ENCODE data around the gene ZNF446. TPM values are rescaled to one million over a fixed set of nuclear protein-coding genes. Genes with fewer than 3 reads are reported as not detected.

ZNF446 gene
- total and polyA plus RNA-seq, 8 donors, result 4.6 to 26.1 (median 8.1) TPM

- intact Hi-C loops (cut with DNase I; ENCODE audit: low total_unique reads), result no loop called here
- 88 to 94% (median 91%) methylated on average over 14 of the region's 14 CpGs for WGBS, 5 donors
- Histone ChIP-seq H3K27ac (no peak overlapping the region), H3K9me3 (no peaks in the 10 kb centered on the region), H3K4me1 (no peaks in the 10 kb centered on the region), H3K4me3 (no peak overlapping the region), H3K27me3 (no peaks in the 10 kb centered on the region), H3K36me3 (no peaks in the 10 kb centered on the region)
- TF ChIP-seq CTCF (IDR thresholded peaks at IDR 0.05) (no peak), EP300 (IDR thresholded peaks at IDR 0.05) (no peak)
- no peak for DNase-seq
Observed at GRCh38 chr19:58492265-58492664, 16.1 kb downstream of the ZNF446 start.

DNA sequence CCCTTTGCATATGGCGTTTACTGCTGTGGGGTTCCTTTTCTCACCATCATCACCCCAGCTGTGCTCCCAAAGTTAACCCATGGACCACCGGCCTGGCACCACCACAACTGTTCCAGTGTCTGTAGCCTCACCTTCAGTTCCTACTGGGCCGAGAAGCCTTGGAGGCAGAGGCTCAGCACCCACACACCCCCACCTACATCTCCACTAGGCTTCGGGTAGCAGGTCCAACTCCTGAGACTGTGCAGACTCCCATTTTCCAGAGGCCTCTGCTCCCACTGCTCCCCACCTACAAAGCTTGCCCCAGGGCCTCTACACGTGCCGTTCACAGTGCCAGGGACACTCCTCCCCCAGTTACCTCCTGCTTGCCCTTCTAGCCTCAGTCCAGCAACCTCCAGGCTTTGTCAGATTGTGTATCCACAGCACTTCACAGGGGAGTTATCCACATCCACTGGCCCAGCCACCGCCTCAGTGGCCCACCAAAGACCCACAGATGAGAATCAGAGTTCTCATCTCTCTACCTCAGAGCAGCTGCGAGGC lies 21.6 kb downstream of the ZNF446 start:
- intact Hi-C loops (cut with DNase I; ENCODE audit: low total_unique reads), result no loop called here
- Histone ChIP-seq H3K9me3 (no peaks in the 10 kb centered on the region), H3K4me1 (peaks cover 8 to 29% (median 25%) of the 10 kb centered on the region in 4 donors), H3K36me3 (no peaks in the 10 kb centered on the region), H3K27ac (no peak overlapping the region), H3K4me3 (no peak overlapping the region), H3K27me3 (no peaks in the 10 kb centered on the region)
- peak in 1 of 2 donors; percentile 5 for DNase-seq
- TF ChIP-seq POLR2AphosphoS5 (IDR thresholded peaks at IDR 0.05) (no peak), EP300 (IDR thresholded peaks at IDR 0.05) (no peak), CTCF (IDR thresholded peaks at IDR 0.05) (no peak), POLR2A (IDR thresholded peaks at IDR 0.05) (no peak)
- 79 to 88% (median 85%) methylated on average over 8 of the region's 8 CpGs for WGBS, 5 donors

GRCh38 chr19:58498316-58499020 lies 22.3 kb downstream of the ZNF446 start:
- Histone ChIP-seq H3K4me1 (peaks cover 8 to 29% (median 25%) of the 10 kb centered on the region in 4 donors), H3K9me3 (no peaks in the 10 kb centered on the region), H3K27ac (peak overlapping the region in 3 of 5 donors; percentile 83 to 92 (median 85)), H3K27me3 (no peaks in the 10 kb centered on the region), H3K4me3 (peak overlapping the region; percentile 47 to 61 (median 56)), H3K36me3 (no peaks in the 10 kb centered on the region)
- DNase-seq, result peak in 1 of 2 donors; percentile 29
- intact Hi-C loops (cut with DNase I; ENCODE audit: low total_unique reads), result no loop called here
- WGBS, 5 donors, result 58 to 71% (median 66%) methylated on average over 17 to 22 of the region's 22 CpGs
- no peak for TF ChIP-seq POLR2AphosphoS5 (IDR thresholded peaks at IDR 0.05)
- no peak for TF ChIP-seq CTCF (IDR thresholded peaks at IDR 0.05)
- TF ChIP-seq EP300 (IDR thresholded peaks at IDR 0.05), result no peak
- TF ChIP-seq POLR2A (IDR thresholded peaks at IDR 0.05), result no peak

- peak; percentile 99 for DNase-seq
- peak in 2 of 7 experiments; percentile 26 to 27 for TF ChIP-seq CTCF (IDR thresholded peaks at IDR 0.05)
- TF ChIP-seq POLR2A (IDR thresholded peaks at IDR 0.05), result no peak
- peak; percentile 83 to 95 (median 89) for TF ChIP-seq POLR2AphosphoS5 (IDR thresholded peaks at IDR 0.05)
- H3K27me3 ChIP-seq, result no peaks in the 10 kb centered on the region
- 1 to 2% (median 2%) methylated on average over 50 to 60 of the region's 60 CpGs for WGBS, 5 donors
- peak overlapping the region; percentile 47 to 61 (median 56) for H3K4me3 ChIP-seq
- intact Hi-C loops (cut with DNase I; ENCODE audit: low total_unique reads), result no loop called here
- peak overlapping the region; percentile 39 to 92 (median 85) for H3K27ac ChIP-seq
- no peaks in the 10 kb centered on the region for H3K9me3 ChIP-seq
- H3K36me3 ChIP-seq, result no peaks in the 10 kb centered on the region
- peaks cover 8 to 29% (median 25%) of the 10 kb centered on the region in 4 donors for H3K4me1 ChIP-seq
Observed at GRCh38 chr19:58499021-58499927, 23.1 kb downstream of the ZNF446 start.
